ENCODE measurements around the gene ZMYND8. TPM values are rescaled to one million over a fixed set of nuclear protein-coding genes. Genes with fewer than 3 reads are reported as not detected.
A peak's percentile ranks its signal among the peaks of the same experiment; 100 is the strongest.
"Not testable (repeated sequence)": the region's sequence is repeated elsewhere in the genome, so short reads cannot be mapped to it uniquely, and the experiment has no call there.

Gene ZMYND8
- total RNA-seq, result 86.0 and 92.1 TPM in 2 replicates
- long read RNA-seq, full-length matches to known transcripts, result 13 of 78 reads
- long read RNA-seq, partial matches to known transcripts, result 37 of 78 reads
- long read RNA-seq, other reads (novel, unspliced or antisense), result 28 of 78 reads

- Mint-ChIP-seq H3K27ac (ENCODE audit: unreplicated experiment) (peak within 1 kb of the TSS; percentile 99), H3K4me1 (peaks cover 45% of the 10 kb centered on the region), H3K4me3 (no peak within 1 kb of the TSS), H3K27me3 (ENCODE audit: low read depth) (no peaks in the 10 kb centered on the region), H3K36me3 (ENCODE audit: low read depth) (no peaks in the 10 kb centered on the region), H3K9me3 (no peaks in the 10 kb centered on the region)
- DNase-seq (ENCODE audit: low read depth, low spot score), result peak; percentile 99
- no peak for TF ChIP-seq CTCF (conservative IDR thresholded peaks at IDR 0.05)
These were observed at the start of gene ZMYND8 for GRCh38 chr20:47356526-47357295. Gene ZMYND8, minus strand, starts transcription at chr20:47356699. Its CDS starts 29 bp downstream, at chr20:47356670.

- no peaks in the 10 kb centered on the region for H3K4me1 Mint-ChIP-seq
- no peak overlapping the region for H3K4me3 Mint-ChIP-seq
- H3K36me3 Mint-ChIP-seq (ENCODE audit: low read depth), result no peaks in the 10 kb centered on the region
- no peak overlapping the region for H3K27ac Mint-ChIP-seq (ENCODE audit: unreplicated experiment)
- no peaks in the 10 kb centered on the region for H3K9me3 Mint-ChIP-seq
- H3K27me3 Mint-ChIP-seq (ENCODE audit: low read depth), result no peaks in the 10 kb centered on the region
- no peak for DNase-seq (ENCODE audit: low read depth, low spot score)
- no peak for TF ChIP-seq CTCF (conservative IDR thresholded peaks at IDR 0.05)
These were observed 49.4 kb upstream of the ZMYND8 start for GRCh38 chr20:47405775-47406325.

- no peak for DNase-seq (ENCODE audit: low read depth, low spot score)
- Mint-ChIP-seq H3K4me1 (no peaks in the 10 kb centered on the region), H3K36me3 (ENCODE audit: low read depth) (no peaks in the 10 kb centered on the region), H3K27me3 (ENCODE audit: low read depth) (no peaks in the 10 kb centered on the region), H3K9me3 (no peaks in the 10 kb centered on the region), H3K27ac (ENCODE audit: unreplicated experiment) (no peak overlapping the region), H3K4me3 (no peak overlapping the region)
- no peak for TF ChIP-seq CTCF (conservative IDR thresholded peaks at IDR 0.05)
These were observed 44.2 kb upstream of the ZMYND8 start for GRCh38 chr20:47400685-47401084.

- Mint-ChIP-seq H3K4me1 (no peaks in the 10 kb centered on the region), H3K27ac (ENCODE audit: unreplicated experiment) (no peak overlapping the region), H3K9me3 (no peaks in the 10 kb centered on the region), H3K36me3 (ENCODE audit: low read depth) (no peaks in the 10 kb centered on the region), H3K4me3 (no peak overlapping the region), H3K27me3 (ENCODE audit: low read depth) (no peaks in the 10 kb centered on the region)
- no peak for DNase-seq (ENCODE audit: low read depth, low spot score)
- TF ChIP-seq CTCF (conservative IDR thresholded peaks at IDR 0.05), result no peak
These were observed 41.3 kb upstream of the ZMYND8 start for GRCh38 chr20:47397652-47398301.

GRCh38 chr20:47396762-47397476 is 40.4 kb upstream of the ZMYND8 start:
- Mint-ChIP-seq H3K27me3 (ENCODE audit: low read depth) (no peaks in the 10 kb centered on the region), H3K4me3 (no peak overlapping the region), H3K36me3 (ENCODE audit: low read depth) (no peaks in the 10 kb centered on the region), H3K27ac (ENCODE audit: unreplicated experiment) (no peak overlapping the region), H3K4me1 (peaks cover 6% of the 10 kb centered on the region), H3K9me3 (no peaks in the 10 kb centered on the region)
- TF ChIP-seq CTCF (conservative IDR thresholded peaks at IDR 0.05), result no peak
- no peak for DNase-seq (ENCODE audit: low read depth, low spot score)

- DNase-seq (ENCODE audit: low read depth, low spot score); H3K4me3 Mint-ChIP-seq; H3K36me3 Mint-ChIP-seq (ENCODE audit: low read depth); H3K27ac Mint-ChIP-seq (ENCODE audit: unreplicated experiment); H3K27me3 Mint-ChIP-seq (ENCODE audit: low read depth); H3K9me3 Mint-ChIP-seq; H3K4me1 Mint-ChIP-seq: not testable (repeated sequence)
These were observed 37.5 kb upstream of the ZMYND8 start for GRCh38 chr20:47393796-47394514.

Measured in neural crest cell (in vitro differentiated cells).